BJ (cell line): ENCODE data around the gene MRAS. TPM values are rescaled to one million over a fixed set of nuclear protein-coding genes. Genes with fewer than 3 reads are reported as not detected.

Experiments used
- CTCF ChIA-PET: fragments of 350-600 bp; formaldehyde crosslinking; extraction: SDS; loops from one replicate; lab custom pipeline; 2021; ENCODE audit warnings: antibody characterized with exemption, inconsistent platforms; lab: Yijun Ruan, JAX
- POLR2A ChIA-PET: fragments of 300-600 bp; sonication (Branson Sonifier 250); formaldehyde crosslinking; extraction: SDS; loops from one replicate; lab custom pipeline; 2021; ENCODE audit warnings: antibody characterized with exemption; lab: Charles Lee
- DNase-seq: peaks from one replicate; pipeline ENCODE4 v3.0.0-alpha.2; 2011; ENCODE audit warnings: low read depth
- H3K27me3 ChIP-seq: 2 replicates; pipeline ENCODE4 v1.6.0; 2011; ENCODE audit warnings: low read length; ENCODE audit not compliant: control insufficient read depth, insufficient read depth
- H3K36me3 ChIP-seq: 2 replicates; pipeline ENCODE4 v1.5.1; 2011; ENCODE audit warnings: low read length; ENCODE audit not compliant: control insufficient read depth, insufficient read depth
- H3K4me3 ChIP-seq: 2 replicates; pipeline ENCODE4 v1.5.1; 2011; ENCODE audit warnings: low read depth, mild to moderate bottlenecking, control low read depth, low read length
- polyA plus RNA-seq: library from polyadenylated mRNA; depleted of rRNA; stranded (reverse); fragments of >200 nt; gene quantifications from 2 replicates; pipeline ENCODE4 v1.2.3, GENCODE V29; 2011
- TF ChIP-seq, protein P1 (sequence below): IDR thresholded peaks from 2 replicates; pipeline ENCODE4 v1.5.1; 2011; ENCODE audit warnings: low read depth, mild to moderate bottlenecking, control low read depth, inconsistent platforms, low read length, moderate library complexity; ENCODE audit not compliant: insufficient read depth

MRAS gene
- polyA plus RNA-seq, 1 experiment: 99.8 TPM

- ChIA-PET POLR2A (no interaction called here), CTCF (interaction anchor here (1.2 to 2.1 kb wide), 3 partner anchors 9 to 589 kb away, joined by 3 to 11 read pairs (median 10); no protein-coding TSS in a partner anchor)
- no peak overlapping the region for H3K4me3 ChIP-seq
- H3K27me3 ChIP-seq: peaks cover 1% of the 10 kb centered on the region; the same call in 1 of the 2 replicates
- no peaks in the 10 kb centered on the region for H3K36me3 ChIP-seq
- no peak for DNase-seq
- TF ChIP-seq, protein P1, sequence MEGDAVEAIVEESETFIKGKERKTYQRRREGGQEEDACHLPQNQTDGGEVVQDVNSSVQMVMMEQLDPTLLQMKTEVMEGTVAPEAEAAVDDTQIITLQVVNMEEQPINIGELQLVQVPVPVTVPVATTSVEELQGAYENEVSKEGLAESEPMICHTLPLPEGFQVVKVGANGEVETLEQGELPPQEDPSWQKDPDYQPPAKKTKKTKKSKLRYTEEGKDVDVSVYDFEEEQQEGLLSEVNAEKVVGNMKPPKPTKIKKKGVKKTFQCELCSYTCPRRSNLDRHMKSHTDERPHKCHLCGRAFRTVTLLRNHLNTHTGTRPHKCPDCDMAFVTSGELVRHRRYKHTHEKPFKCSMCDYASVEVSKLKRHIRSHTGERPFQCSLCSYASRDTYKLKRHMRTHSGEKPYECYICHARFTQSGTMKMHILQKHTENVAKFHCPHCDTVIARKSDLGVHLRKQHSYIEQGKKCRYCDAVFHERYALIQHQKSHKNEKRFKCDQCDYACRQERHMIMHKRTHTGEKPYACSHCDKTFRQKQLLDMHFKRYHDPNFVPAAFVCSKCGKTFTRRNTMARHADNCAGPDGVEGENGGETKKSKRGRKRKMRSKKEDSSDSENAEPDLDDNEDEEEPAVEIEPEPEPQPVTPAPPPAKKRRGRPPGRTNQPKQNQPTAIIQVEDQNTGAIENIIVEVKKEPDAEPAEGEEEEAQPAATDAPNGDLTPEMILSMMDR: no peak
Observed at GRCh38 chr3:138326866-138327595, 21.3 kb upstream of the MRAS start.

- H3K4me3 ChIP-seq: no peak overlapping the region
- POLR2A ChIA-PET: no interaction called here
- peaks cover 1% of the 10 kb centered on the region; the same call in 1 of the 2 replicates for H3K27me3 ChIP-seq
- CTCF ChIA-PET: interaction anchor here (1.0 to 2.1 kb wide), 8 partner anchors 8 to 588 kb away, joined by 3 to 11 read pairs (median 4); no protein-coding TSS in a partner anchor
- H3K36me3 ChIP-seq: no peaks in the 10 kb centered on the region
- no peak for DNase-seq
- TF ChIP-seq, protein P1: no peak
Observed at GRCh38 chr3:138327831-138328230, 20.5 kb upstream of the MRAS start.

GRCh38 chr3:138328341-138328740 lies 20.0 kb upstream of the MRAS start:
- Histone ChIP-seq H3K27me3 (no peaks in the 10 kb centered on the region), H3K36me3 (no peaks in the 10 kb centered on the region), H3K4me3 (no peak overlapping the region)
- CTCF ChIA-PET: interaction anchor here (0.7 to 2.1 kb wide), 15 partner anchors 9 to 588 kb away, joined by 3 to 11 read pairs (median 4); partner anchors contain the start of gene CEP70
- DNase-seq: no peak
- POLR2A ChIA-PET: no interaction called here
- TF ChIP-seq, protein P1: peak; percentile 34; the same call in 1 of the 2 replicates

- TF ChIP-seq, protein P1: peak; percentile 80
- ChIA-PET CTCF (interaction anchor here (0.8 to 2.5 kb wide), 17 partner anchors 8 to 587 kb away, joined by 3 to 16 read pairs (median 4); partner anchors contain the start of gene CEP70), POLR2A (no interaction called here)
- 0 out of 2 replicates have a peak, but pooled peaks cover under 1% of the 10 kb centered on the region for H3K27me3 ChIP-seq
- peak within 1 kb of the TSS; percentile 52 for H3K4me3 ChIP-seq
- DNase-seq: no peak
- no peaks in the 10 kb centered on the region for H3K36me3 ChIP-seq
Observed at GRCh38 chr3:138329127-138329983, 19.0 kb upstream of the MRAS start, which contains the start of gene NME9. Gene NME9 (minus strand): TSS chr3:138329851. CDS start chr3:138329335, 516 bp downstream.
